HEK293 (cell line): Measurements from ENCODE around the gene GSTM1.
"Not testable (repeated sequence)": the region's sequence is repeated elsewhere in the genome, so short reads cannot be mapped to it uniquely, and the experiment has no call there.

ENCODE experiments used
- CTCF ChIA-PET: fragments of 350-600 bp; formaldehyde crosslinking; extraction: SDS; loops from one replicate; lab custom pipeline; 2021; ENCODE audit warnings: antibody characterized with exemption; lab: Yijun Ruan, JAX
- POLR2A ChIA-PET: fragments of 300-600 bp; formaldehyde crosslinking; extraction: SDS; loops from one replicate; lab custom pipeline; 2020; ENCODE audit warnings: antibody characterized with exemption, inconsistent platforms; lab: Yijun Ruan, JAX
- H3K27ac ChIP-seq: fragments of 200-500 bp; sonication (Bioruptor generic); 2 replicates; pipeline ENCODE4 v1.5.1; 2014; ENCODE audit warnings: low read depth, low read length, control low read depth, inconsistent platforms; ENCODE audit errors: extremely low read depth
- H3K36me3 ChIP-seq, 2 experiments: fragments of 200-500 bp in 1 of 2; sonication (Bioruptor generic) in 1 of 2; 1 replicate in 1 of 2; 2 replicates in 1 of 2; pipeline ENCODE4 v1.5.1; 2014 to 2017; ENCODE audit warnings: inconsistent platforms in 2 of 2, low read length in 2 of 2; ENCODE audit not compliant: control insufficient read depth in 2 of 2, insufficient read depth in 1 of 2
- H3K4me1 ChIP-seq: fragments of 200-500 bp; sonication (Bioruptor generic); 2 replicates; pipeline ENCODE4 v1.5.1; 2014; ENCODE audit warnings: mild to moderate bottlenecking, low read length, inconsistent platforms; ENCODE audit not compliant: control insufficient read depth, insufficient read depth
- H3K4me3 ChIP-seq: 2 replicates; pipeline ENCODE4 v1.5.1; 2011; ENCODE audit warnings: low read depth, mild to moderate bottlenecking, control low read depth, low read length, moderate library complexity
- H3K9me3 ChIP-seq: fragments of 200-500 bp; sonication (Bioruptor generic); 2 replicates; pipeline ENCODE4 v1.5.1; 2014; ENCODE audit warnings: low read depth, low read length, inconsistent platforms; ENCODE audit not compliant: control insufficient read depth, insufficient read depth
- BCL11B ChIP-seq: fragments of 450-650 bp; formaldehyde crosslinking; IDR thresholded peaks from 2 replicates; pipeline ENCODE4 v1.5.1; 2016; ENCODE audit warnings: low read depth, missing biosample characterization, missing genetic modification characterization
- KLF17 ChIP-seq: fragments of 450-650 bp; formaldehyde crosslinking; IDR thresholded peaks from 2 replicates; pipeline ENCODE4 v1.5.1; 2016; ENCODE audit warnings: missing biosample characterization, missing genetic modification characterization
- SCRT2 ChIP-seq: fragments of 450-650 bp; formaldehyde crosslinking; IDR thresholded peaks from 2 replicates; pipeline ENCODE4 v1.5.1; 2016; ENCODE audit warnings: missing biosample characterization, missing genetic modification characterization
- TCF7L2 ChIP-seq: IDR thresholded peaks from 2 replicates; pipeline ENCODE4 v1.6.1; 2011; ENCODE audit warnings: low read depth, mild to moderate bottlenecking, inconsistent platforms, low read length, moderate library complexity, borderline replicate concordance
- ZBTB8A ChIP-seq: fragments of 450-650 bp; formaldehyde crosslinking; IDR thresholded peaks from 2 replicates; pipeline ENCODE4 v1.5.1; 2016; ENCODE audit warnings: missing biosample characterization, missing genetic modification characterization
- ZIC2 ChIP-seq: fragments of 450-650 bp; formaldehyde crosslinking; IDR thresholded peaks from 2 replicates; pipeline ENCODE4 v1.5.1; 2016; ENCODE audit warnings: missing biosample characterization, missing genetic modification characterization
- ZNF148 ChIP-seq: fragments of 450-650 bp; formaldehyde crosslinking; IDR thresholded peaks from 2 replicates; pipeline ENCODE4 v1.5.0; 2017; ENCODE audit warnings: missing biosample characterization, missing genetic modification characterization, borderline replicate concordance
- ZNF19 ChIP-seq: fragments of 450-650 bp; formaldehyde crosslinking; IDR thresholded peaks from 2 replicates; pipeline ENCODE4; 2016; ENCODE audit warnings: missing biosample characterization, missing genetic modification characterization, low read depth
- ZNF223 ChIP-seq: fragments of 450-650 bp; formaldehyde crosslinking; IDR thresholded peaks from 2 replicates; pipeline ENCODE4 v1.5.1; 2016; ENCODE audit warnings: missing biosample characterization, missing genetic modification characterization
- ZNF311 ChIP-seq: fragments of 450-650 bp; formaldehyde crosslinking; IDR thresholded peaks from 2 replicates; pipeline ENCODE4 v1.5.1; 2017; ENCODE audit warnings: missing biosample characterization, missing genetic modification characterization, borderline replicate concordance
- ZNF354C ChIP-seq: fragments of 450-650 bp; formaldehyde crosslinking; IDR thresholded peaks from 2 replicates; pipeline ENCODE4 v1.5.1; 2016; ENCODE audit warnings: missing biosample characterization, missing genetic modification characterization, low read depth, borderline replicate concordance
- ZNF398 ChIP-seq: fragments of 450-650 bp; formaldehyde crosslinking; IDR thresholded peaks from 2 replicates; pipeline ENCODE4 v1.5.1; 2017; ENCODE audit warnings: missing biosample characterization, missing genetic modification characterization
- ZNF433 ChIP-seq: fragments of 450-650 bp; formaldehyde crosslinking; IDR thresholded peaks from 2 replicates; pipeline ENCODE4 v1.5.1; 2016; ENCODE audit warnings: missing biosample characterization, missing genetic modification characterization, low read depth
- ZNF473 ChIP-seq: fragments of 450-650 bp; formaldehyde crosslinking; IDR thresholded peaks from 2 replicates; pipeline ENCODE4 v1.5.1; 2017; ENCODE audit warnings: missing biosample characterization, missing genetic modification characterization
- ZSCAN18 ChIP-seq: fragments of 450-650 bp; formaldehyde crosslinking; IDR thresholded peaks from 2 replicates; pipeline ENCODE4 v1.5.1; 2016; ENCODE audit warnings: missing biosample characterization, missing genetic modification characterization

GSTM1 gene

GRCh38 chr1:109668123-109668775 is 19.4 kb upstream of the GSTM1 start:
- H3K27ac ChIP-seq = no peak overlapping the region
- POLR2A ChIA-PET = no interaction called here
- peaks cover 0 to 7% of the 10 kb centered on the region in 2 experiments; a peak in 1 of 3 replicates for H3K36me3 ChIP-seq
- no peaks in the 10 kb centered on the region for H3K9me3 ChIP-seq
- TF ChIP-seq SCRT2 = peak; percentile 51
- peak; percentile 39; the same call in 1 of the 2 replicates for TF ChIP-seq ZIC2 (tag by site-specific recombination)
- no peak for TF ChIP-seq ZNF354C (tag by site-specific recombination)
- no peak for TF ChIP-seq ZNF398
- CTCF ChIA-PET = interaction anchor here (1.4 kb wide), 1 partner anchor 28 kb away, joined by 5 read pairs; no protein-coding TSS in a partner anchor
- no peak overlapping the region for H3K4me3 ChIP-seq
- no peaks in the 10 kb centered on the region for H3K4me1 ChIP-seq

- H3K36me3 ChIP-seq = peaks cover 0 to 7% of the 10 kb centered on the region in 2 experiments; a peak in 1 of 3 replicates
- H3K9me3 ChIP-seq = no peaks in the 10 kb centered on the region
- H3K4me1 ChIP-seq = no peaks in the 10 kb centered on the region
- no peak overlapping the region for H3K4me3 ChIP-seq
- TF ChIP-seq ZNF473 = no peak
- TF ChIP-seq ZSCAN18 = no peak
- TF ChIP-seq ZNF433 (tag by site-specific recombination) = no peak
- TF ChIP-seq BCL11B (tag by site-specific recombination) = no peak
- TF ChIP-seq ZNF223 (tag by site-specific recombination) = no peak
- no peak for TF ChIP-seq ZNF148 (tag by site-specific recombination)
- no peak for TF ChIP-seq ZNF19 (tag by site-specific recombination)
- no peak for TF ChIP-seq KLF17
- no peak for TF ChIP-seq ZNF311
- TF ChIP-seq TCF7L2 = no peak
- TF ChIP-seq ZBTB8A (tag by site-specific recombination) = no peak
- ChIA-PET POLR2A (no interaction called here), CTCF (no interaction called here)
- H3K27ac ChIP-seq = no peak overlapping the region
Measured at GRCh38 chr1:109669246-109669948, 18.2 kb upstream of the GSTM1 start.

- POLR2A ChIA-PET, H3K4me3 ChIP-seq, H3K27ac ChIP-seq, H3K9me3 ChIP-seq, H3K4me1 ChIP-seq, H3K36me3 ChIP-seq, CTCF ChIA-PET: not testable (repeated sequence)
Measured at GRCh38 chr1:109669949-109670302, 17.7 kb upstream of the GSTM1 start.
